ENCODE data around the gene SETD2. TPM values are rescaled to one million over a fixed set of nuclear protein-coding genes. Genes with fewer than 3 reads are reported as not detected.

SETD2 gene
- total RNA-seq, 4 donors from 2014 or later = 35.7 to 48.5 (median 40.4) TPM

DNA sequence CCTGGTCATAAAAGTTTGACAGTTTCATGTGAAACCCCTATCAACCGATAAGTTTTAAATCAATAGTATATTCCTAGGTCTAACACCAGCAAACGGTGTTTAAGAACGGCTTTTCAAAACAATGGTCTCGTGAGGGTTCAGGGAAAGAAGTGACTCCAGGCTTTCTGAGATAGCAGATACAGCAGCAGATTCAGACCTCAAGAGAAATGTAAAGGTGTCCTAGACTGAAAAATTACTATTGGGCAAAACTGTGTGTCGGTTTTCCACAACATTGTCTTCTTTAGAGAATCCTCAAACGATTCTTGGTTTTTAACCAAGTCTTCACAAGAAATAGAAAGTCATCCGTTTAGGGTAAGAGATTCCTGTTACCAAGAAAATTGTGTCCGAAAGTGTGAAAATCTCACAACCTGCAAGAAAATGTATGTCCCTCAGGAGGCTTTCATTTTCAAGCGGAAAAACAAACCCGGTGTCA, 1.2 kb downstream of the SETD2 start:
- no peaks in the 10 kb centered on the region for H3K27me3 ChIP-seq
- no peaks in the 10 kb centered on the region for H3K36me3 ChIP-seq
- in situ Hi-C loops (cut with MboI; ENCODE audit: low sequenced_read_pairs in 4 of 4) = no loop called here
- TF ChIP-seq, protein P1, sequence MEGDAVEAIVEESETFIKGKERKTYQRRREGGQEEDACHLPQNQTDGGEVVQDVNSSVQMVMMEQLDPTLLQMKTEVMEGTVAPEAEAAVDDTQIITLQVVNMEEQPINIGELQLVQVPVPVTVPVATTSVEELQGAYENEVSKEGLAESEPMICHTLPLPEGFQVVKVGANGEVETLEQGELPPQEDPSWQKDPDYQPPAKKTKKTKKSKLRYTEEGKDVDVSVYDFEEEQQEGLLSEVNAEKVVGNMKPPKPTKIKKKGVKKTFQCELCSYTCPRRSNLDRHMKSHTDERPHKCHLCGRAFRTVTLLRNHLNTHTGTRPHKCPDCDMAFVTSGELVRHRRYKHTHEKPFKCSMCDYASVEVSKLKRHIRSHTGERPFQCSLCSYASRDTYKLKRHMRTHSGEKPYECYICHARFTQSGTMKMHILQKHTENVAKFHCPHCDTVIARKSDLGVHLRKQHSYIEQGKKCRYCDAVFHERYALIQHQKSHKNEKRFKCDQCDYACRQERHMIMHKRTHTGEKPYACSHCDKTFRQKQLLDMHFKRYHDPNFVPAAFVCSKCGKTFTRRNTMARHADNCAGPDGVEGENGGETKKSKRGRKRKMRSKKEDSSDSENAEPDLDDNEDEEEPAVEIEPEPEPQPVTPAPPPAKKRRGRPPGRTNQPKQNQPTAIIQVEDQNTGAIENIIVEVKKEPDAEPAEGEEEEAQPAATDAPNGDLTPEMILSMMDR (IDR thresholded peaks at IDR 0.05 in 4 of 5, conservative IDR thresholded peaks at IDR 0.05 in 1 of 5) = no peak
- TF ChIP-seq POLR2A (IDR thresholded peaks at IDR 0.05) = no peak
- no peak for ATAC-seq
- no peaks in the 10 kb centered on the region for H3K9me3 ChIP-seq
- intact Hi-C loops (cut with DNase I; ENCODE audit: low total_unique reads) = loop anchor here (5.0 to 10.0 kb wide), 5 partner anchors 125 to 1282 kb away; partner anchors contain the start of genes ATRIP, CCDC51, SCAP and TMA7
- peak overlapping the region; percentile 96 to 99 (median 97) for H3K27ac ChIP-seq
- peak overlapping the region; percentile 83 to 95 (median 88) for H3K4me3 ChIP-seq
- no peak for DNase-seq
- peaks cover 62 to 65% of the 10 kb centered on the region in 2 donors for H3K4me1 ChIP-seq

DNA sequence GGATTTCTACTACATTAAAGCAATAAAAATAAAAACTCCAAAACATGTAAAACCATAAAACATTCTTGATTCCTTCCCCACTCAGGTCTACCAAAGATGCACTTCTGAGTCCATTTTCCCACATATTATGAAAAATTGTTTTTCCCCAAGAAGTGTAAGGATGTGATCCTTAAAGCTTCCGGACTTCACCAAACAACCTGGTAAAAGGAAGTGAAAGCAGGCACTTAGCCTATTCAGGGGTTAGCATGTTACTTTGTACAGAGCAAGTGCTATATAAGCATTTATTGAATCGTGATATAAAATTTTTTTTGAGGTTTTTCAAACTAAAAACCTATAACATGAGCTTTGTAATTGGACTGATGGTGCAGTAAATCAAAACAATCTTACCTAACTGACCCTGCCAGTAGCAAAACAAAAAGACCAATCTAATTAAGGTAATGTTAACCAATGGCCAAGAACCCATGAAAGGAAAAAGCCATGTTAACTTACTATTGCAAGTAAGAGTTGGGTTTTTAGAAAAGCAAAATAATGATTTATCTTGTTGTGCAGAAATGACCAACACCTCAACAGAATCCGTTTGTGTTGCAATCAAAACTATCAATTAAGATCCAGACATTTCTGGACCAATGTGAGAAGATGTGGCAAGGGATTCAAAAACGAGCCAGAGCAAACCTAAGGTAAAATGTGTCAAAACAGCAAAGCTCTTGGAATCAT, 1.8 kb downstream of the SETD2 start:
- no peak for DNase-seq
- intact Hi-C loops (cut with DNase I; ENCODE audit: low total_unique reads) = loop anchor here (5.0 to 10.0 kb wide), 5 partner anchors 125 to 1283 kb away; partner anchors contain the start of genes ATRIP, CCDC51, SCAP and TMA7
- H3K4me1 ChIP-seq = peaks cover 62 to 70% of the 10 kb centered on the region in 2 donors
- no peaks in the 10 kb centered on the region for H3K9me3 ChIP-seq
- no peak for TF ChIP-seq POLR2A (IDR thresholded peaks at IDR 0.05)
- TF ChIP-seq, protein P1 (IDR thresholded peaks at IDR 0.05 in 4 of 5, conservative IDR thresholded peaks at IDR 0.05 in 1 of 5) = no peak
- no peaks in the 10 kb centered on the region for H3K27me3 ChIP-seq
- ATAC-seq = no peak
- H3K27ac ChIP-seq = peak overlapping the region; percentile 96 to 99 (median 97)
- in situ Hi-C loops (cut with MboI; ENCODE audit: low sequenced_read_pairs in 4 of 4) = no loop called here
- peak overlapping the region; percentile 83 to 95 (median 88) for H3K4me3 ChIP-seq
- H3K36me3 ChIP-seq = no peaks in the 10 kb centered on the region

DNA sequence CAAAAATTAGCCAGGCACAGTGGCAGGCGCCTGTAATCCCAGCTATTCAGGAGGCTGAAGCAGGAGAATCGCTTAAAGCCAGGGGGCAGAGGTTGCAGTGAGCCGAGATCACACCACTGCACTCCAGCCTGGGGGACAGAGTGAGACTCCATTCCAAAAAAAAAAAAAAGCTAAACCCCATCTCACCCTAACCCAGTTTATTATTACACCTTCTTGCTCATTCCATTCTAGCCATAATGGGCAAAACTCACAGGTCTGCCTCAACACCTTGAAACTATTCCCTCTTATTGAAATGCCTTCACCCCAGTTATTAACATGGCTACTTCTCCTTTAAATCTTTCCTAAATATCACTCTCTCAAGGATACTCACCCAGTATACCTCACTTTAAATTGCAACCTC, 4.1 kb downstream of the SETD2 start:
- Histone ChIP-seq H3K36me3 (no peaks in the 10 kb centered on the region), H3K4me3 (no peak overlapping the region), H3K27me3 (no peaks in the 10 kb centered on the region), H3K27ac (peak overlapping the region in 2 of 4 donors; percentile 21 to 31), H3K4me1 (peaks cover 64 to 74% of the 10 kb centered on the region in 2 donors), H3K9me3 (no peaks in the 10 kb centered on the region)
- ATAC-seq (no peak), DNase-seq (no peak)
- intact Hi-C loops (cut with DNase I; ENCODE audit: low total_unique reads) (loop anchor here (5.0 to 10.0 kb wide), 5 partner anchors 123 to 1285 kb away; partner anchors contain the start of genes ATRIP, CCDC51, SCAP and TMA7), in situ Hi-C loops (cut with MboI; ENCODE audit: low sequenced_read_pairs in 4 of 4) (no loop called here)
- TF ChIP-seq, protein P1 (IDR thresholded peaks at IDR 0.05 in 4 of 5, conservative IDR thresholded peaks at IDR 0.05 in 1 of 5) = no peak
- no peak for TF ChIP-seq POLR2A (IDR thresholded peaks at IDR 0.05)

DNA sequence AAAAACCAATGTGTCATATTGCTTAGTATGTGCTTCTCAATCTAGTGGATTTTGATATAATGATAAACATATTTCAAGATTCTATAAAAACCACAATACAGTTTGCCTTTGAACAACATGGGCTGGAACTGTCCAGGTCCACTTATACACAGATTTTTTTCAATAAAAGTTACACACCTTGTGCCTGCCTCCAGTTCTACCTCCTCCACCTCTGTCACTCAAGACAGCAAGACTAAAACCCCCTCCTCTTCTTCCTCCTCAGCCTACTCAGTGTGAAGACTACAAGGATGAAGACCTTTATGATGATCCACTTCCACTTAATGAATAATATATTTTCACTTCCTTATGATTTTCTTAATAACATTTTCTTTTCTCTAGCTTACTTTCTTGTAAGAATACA, 5.7 kb downstream of the SETD2 start:
- TF ChIP-seq, protein P1 (IDR thresholded peaks at IDR 0.05 in 4 of 5, conservative IDR thresholded peaks at IDR 0.05 in 1 of 5) = no peak
- no peak for TF ChIP-seq POLR2A (IDR thresholded peaks at IDR 0.05)
- intact Hi-C loops (cut with DNase I; ENCODE audit: low total_unique reads) = no loop called here
- no peak for DNase-seq

More for the DNA sequence above, 5.7 kb downstream of the SETD2 start:
- Histone ChIP-seq H3K27me3 (no peaks in the 10 kb centered on the region), H3K4me1 (peaks cover 64 to 77% of the 10 kb centered on the region in 2 donors), H3K9me3 (no peaks in the 10 kb centered on the region), H3K4me3 (no peak overlapping the region), H3K36me3 (no peaks in the 10 kb centered on the region), H3K27ac (no peak overlapping the region)
- in situ Hi-C loops (cut with MboI; ENCODE audit: low sequenced_read_pairs in 4 of 4) = no loop called here
- no peak for ATAC-seq

Data from gastrocnemius medialis (tissue), 4 donors.